ENCODE results near the gene PRPF8.

PRPF8 gene

GRCh38 chr17:1646199-1646875 is 38.3 kb downstream of the PRPF8 start:
- in situ Hi-C loops (cut with MboI; ENCODE audit: low sequenced_read_pairs): no loop called here

GRCh38 chr17:1645207-1646171 is 39.2 kb downstream of the PRPF8 start, which contains the start of gene SCARF1:
Gene SCARF1, minus strand, starts transcription at chr17:1645732. Its CDS starts 35 bp downstream, at chr17:1645697.
- in situ Hi-C loops (cut with MboI; ENCODE audit: low sequenced_read_pairs): no loop called here

- in situ Hi-C loops (cut with MboI; ENCODE audit: low sequenced_read_pairs): no loop called here
Measured at GRCh38 chr17:1644493-1645206, 40.0 kb downstream of the PRPF8 start.

GRCh38 chr17:1643999-1644492 is 40.6 kb downstream of the PRPF8 start:
- in situ Hi-C loops (cut with MboI; ENCODE audit: low sequenced_read_pairs): no loop called here

GRCh38 chr17:1643293-1643998 is 41.2 kb downstream of the PRPF8 start:
- in situ Hi-C loops (cut with MboI; ENCODE audit: low sequenced_read_pairs): no loop called here

- in situ Hi-C loops (cut with MboI; ENCODE audit: low sequenced_read_pairs): no loop called here
Measured at GRCh38 chr17:1641065-1641403, 43.6 kb downstream of the PRPF8 start.

GRCh38 chr17:1640329-1641064 is 44.2 kb downstream of the PRPF8 start:
- in situ Hi-C loops (cut with MboI; ENCODE audit: low sequenced_read_pairs): no loop called here

- in situ Hi-C loops (cut with MboI; ENCODE audit: low sequenced_read_pairs): no loop called here
Measured at GRCh38 chr17:1639549-1640180, 45.0 kb downstream of the PRPF8 start.

GRCh38 chr17:1638624-1639300 is 45.9 kb downstream of the PRPF8 start:
- in situ Hi-C loops (cut with MboI; ENCODE audit: low sequenced_read_pairs): no loop called here

GRCh38 chr17:1638171-1638590 is 46.5 kb downstream of the PRPF8 start:
- in situ Hi-C loops (cut with MboI; ENCODE audit: low sequenced_read_pairs): no loop called here

GRCh38 chr17:1636732-1637285 is 47.9 kb downstream of the PRPF8 start:
- in situ Hi-C loops (cut with MboI; ENCODE audit: low sequenced_read_pairs): no loop called here

GRCh38 chr17:1635675-1636465 is 48.8 kb downstream of the PRPF8 start:
- in situ Hi-C loops (cut with MboI; ENCODE audit: low sequenced_read_pairs): no loop called here

- in situ Hi-C loops (cut with MboI; ENCODE audit: low sequenced_read_pairs): no loop called here
Measured at GRCh38 chr17:1634841-1635650, 49.6 kb downstream of the PRPF8 start.

GRCh38 chr17:1630662-1631061 is 54.0 kb downstream of the PRPF8 start:
- in situ Hi-C loops (cut with MboI; ENCODE audit: low sequenced_read_pairs): no loop called here

GRCh38 chr17:1629504-1630310 is 55.0 kb downstream of the PRPF8 start:
- in situ Hi-C loops (cut with MboI; ENCODE audit: low sequenced_read_pairs): no loop called here

- in situ Hi-C loops (cut with MboI; ENCODE audit: low sequenced_read_pairs): no loop called here
Measured at GRCh38 chr17:1628856-1629503, 55.7 kb downstream of the PRPF8 start.

Data from hTERT RPE-1 (cell line).